ENCODE measurements around the gene RBM17.
"Not testable (repeated sequence)": the region's sequence is repeated elsewhere in the genome, so short reads cannot be mapped to it uniquely, and the experiment has no call there.

Gene RBM17

DNA sequence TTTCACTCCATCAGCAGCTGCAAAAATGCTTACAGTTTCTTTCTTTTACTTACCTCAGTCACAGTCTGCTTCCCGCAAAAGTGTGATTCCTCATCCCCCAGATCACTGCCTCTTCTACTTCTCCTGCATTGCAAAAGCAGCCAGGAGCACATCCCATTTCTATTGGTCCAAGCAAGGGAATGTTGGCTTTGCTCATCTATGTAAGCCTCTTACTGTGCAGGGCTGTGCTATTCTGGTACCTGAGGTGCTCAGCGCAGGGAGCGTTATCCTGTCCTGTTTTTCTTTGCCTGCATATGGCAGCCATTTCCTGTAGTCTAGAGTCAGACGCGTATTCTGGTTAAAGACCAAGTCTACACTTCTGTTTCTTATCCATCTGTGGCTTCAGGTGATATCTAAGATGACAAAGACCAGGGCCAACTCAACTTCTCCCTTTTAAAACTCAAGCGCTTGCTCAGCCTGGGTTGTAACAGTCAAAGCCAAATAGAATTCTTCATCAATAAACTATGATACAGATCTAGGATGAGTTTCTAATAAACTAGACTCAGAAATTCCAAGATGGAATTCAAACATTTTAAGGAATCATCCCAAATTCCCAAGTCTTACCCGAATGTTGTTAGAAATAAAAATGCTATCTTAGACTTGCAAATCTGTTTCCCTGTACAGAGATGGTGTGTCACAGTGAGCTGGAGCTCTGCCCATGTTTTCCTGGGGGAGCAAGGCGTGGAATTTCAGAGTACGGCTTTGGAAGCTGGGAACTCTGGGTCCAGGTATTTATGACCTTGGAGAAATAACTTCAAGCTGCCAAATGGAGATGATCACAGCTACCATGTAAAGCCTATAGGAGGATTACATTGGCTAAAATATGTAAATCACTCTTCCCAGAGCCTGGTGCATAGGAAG lies 6.1 kb upstream of the RBM17 start:
- no peak for DNase-seq

DNA sequence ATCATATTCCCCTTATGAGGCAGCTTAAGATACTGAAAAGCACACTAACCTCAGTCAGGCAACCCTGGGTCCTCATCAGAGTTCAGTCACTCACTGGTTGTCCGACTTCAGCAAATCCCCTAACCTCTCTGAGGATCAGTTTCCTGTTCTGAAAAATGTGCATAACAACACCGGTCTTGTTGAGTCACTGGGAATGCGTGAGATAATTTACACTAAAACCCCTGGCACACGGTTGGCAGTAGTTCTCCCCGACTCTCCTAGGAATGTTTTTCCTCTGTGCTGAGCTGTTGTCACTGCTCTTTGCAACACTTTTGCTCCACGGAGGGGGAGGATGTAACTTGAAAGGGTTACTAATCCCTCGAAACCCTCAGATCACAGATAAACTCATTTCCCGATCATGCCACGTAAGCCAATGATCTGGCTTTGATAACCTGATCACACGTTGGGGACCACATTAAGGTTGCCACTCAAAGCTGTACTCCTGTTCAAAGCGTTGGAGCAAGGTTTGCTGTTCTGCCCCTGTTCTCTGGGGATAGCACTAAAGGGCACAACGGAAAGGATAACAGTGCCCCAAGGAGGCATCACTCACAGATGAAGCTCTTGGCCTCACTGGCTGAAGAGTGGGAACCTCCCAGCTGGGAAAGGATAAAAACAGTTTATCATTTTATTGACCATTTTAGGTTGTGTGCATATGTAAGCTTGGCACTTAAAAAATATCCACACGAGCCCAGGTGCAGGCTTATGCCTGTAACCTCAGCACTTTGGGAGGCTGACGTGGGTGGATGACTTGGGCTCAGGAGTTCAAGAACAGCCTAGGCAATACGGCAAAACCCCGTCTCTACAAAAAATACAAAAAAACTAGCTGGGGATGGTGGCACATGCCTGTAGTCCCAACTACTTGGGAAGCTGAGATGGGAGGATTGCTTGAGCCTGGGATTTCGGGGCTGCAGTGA lies 5.0 kb upstream of the RBM17 start:
- DNase-seq = peak; percentile 50

DNA sequence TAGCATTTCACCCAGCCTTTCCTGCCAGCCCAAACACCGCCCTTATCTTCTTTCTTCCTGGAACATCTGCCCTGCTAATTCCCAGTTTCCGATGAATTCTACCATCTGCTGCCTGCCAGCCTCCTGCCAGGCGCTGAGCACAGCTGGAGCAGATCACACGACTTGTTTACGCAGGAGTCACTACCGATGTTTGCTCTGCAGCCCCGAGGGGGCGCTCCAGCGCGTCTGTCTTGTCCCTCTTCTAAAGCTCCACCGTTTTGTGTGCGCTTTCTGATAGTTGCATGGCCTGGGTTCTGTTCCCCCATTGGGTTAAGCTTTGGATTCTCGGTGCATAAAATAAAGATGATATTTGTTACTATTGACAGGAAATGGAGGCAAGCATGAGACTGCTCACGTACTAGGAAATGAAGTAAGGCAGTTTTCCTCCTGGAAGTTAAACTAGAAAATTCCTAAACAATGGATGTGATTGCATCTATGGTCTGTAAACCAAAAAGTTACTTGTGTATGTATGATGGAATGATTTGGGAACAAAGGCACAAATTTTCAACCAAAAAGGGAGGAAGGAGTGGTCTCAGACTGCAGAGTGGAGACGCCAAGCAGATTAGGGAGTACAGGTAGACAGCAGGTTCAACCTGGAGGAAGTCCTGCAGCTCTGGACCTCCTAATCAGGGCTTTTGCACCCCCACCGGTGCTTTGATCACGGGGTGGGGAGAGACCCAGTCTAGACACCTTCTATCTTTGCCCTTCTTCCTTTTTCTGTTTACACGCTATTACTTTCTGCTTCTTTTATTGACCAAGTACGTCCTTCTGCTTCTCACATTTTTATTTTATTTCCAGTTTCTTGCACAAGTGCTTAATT lies 2.2 kb upstream of the RBM17 start:
- DNase-seq = peak; percentile 73

GRCh38 chr10:6089334-6090219 lies 743 bp downstream of the RBM17 start:
- no peak for DNase-seq

DNA sequence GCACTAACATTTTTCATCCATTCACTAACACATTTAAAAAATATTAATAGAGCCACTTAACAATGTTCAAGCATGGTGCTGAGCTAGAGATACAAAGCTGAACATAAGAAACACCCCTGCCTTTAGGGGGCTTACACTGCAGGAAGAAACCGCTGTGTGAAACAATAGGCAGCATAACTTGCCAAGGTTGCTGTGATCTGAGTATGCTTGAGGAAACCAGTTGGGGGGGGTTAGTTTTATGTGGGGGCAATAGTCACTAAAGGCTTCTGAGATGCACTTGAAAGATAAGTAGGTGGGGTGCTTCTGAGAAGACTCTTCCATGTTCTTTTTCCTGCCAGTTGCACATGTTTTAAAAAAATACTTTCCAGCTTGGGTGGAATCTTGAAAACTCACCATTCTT lies 2.8 kb downstream of the RBM17 start:
- no peak for DNase-seq

DNA sequence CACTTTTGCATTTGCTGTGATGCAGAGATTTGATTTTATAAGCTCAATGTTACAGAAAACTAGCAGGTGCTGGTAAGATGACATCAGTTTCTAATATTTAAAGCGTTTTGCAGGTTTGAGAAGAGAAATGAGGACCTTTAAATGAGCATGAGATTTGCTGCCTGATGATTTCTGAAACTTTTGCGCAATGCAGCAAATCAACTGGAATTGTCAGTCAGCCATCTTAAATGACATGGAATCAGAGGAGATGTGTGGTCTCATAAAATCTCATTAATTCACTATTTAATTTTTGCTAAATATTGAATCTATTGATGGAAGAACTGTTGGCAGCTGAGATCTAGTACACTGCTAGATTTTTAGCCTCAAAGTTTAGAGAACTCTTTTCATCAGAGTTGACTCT lies 3.9 kb downstream of the RBM17 start:
- no peak for DNase-seq

DNA sequence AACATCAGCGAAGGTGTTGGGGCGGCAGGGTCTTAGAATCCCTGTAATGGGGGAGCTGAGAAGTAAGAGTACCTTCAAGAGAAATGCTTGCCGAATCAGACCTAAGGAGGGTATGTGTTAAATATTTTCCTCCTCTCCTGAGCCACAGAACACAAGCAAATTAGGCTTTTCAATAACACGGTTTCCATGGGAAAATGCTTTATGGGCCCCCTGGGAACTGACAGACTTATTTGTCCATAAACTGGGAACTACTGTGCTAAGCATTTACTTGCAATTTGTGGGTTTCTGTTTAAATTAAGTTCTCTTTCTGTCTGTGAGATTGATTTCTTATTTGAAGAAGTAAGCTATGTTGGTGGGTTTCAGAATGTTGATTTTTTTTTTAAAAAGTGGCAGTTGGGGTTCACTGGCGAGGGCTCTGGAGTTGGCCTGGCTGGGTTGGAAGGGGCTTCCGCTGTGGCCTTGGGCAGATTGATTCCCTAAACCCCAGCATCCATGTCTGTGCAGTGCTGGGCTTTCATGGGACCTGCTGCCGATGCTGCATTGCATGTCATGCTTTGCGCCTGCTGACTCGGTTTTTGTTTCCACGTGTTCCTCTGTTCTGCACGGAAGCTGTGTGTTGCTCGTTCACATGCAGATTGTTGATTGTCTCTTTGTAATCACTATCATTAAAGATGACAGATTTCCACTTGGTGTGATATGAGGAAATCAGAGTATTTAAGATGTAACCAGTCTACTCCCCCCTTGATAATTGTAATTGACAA lies 7.2 kb downstream of the RBM17 start:
- DNase-seq = no peak

- no peak for DNase-seq
Measured at GRCh38 chr10:6097063-6097462, 8.2 kb downstream of the RBM17 start.

DNA sequence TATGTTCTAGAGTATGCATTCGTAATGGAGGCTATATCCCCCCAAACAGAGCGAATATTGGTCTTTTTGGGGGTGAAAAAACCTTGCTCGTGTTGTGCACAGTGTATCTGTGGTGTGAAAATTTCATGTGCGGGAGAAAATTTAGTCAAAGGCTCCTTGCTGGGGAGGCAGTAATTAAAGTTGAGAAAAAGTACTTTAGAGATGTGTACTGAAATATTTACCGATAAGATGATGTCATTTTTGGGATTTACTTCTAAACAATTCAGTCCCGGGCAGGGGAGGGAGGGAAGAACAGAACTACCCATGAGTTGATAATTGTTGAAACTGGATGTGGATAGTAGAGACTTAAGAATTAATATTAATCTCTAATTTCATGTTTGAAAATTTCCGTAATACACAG lies 9.3 kb downstream of the RBM17 start:
- no peak for DNase-seq

DNA sequence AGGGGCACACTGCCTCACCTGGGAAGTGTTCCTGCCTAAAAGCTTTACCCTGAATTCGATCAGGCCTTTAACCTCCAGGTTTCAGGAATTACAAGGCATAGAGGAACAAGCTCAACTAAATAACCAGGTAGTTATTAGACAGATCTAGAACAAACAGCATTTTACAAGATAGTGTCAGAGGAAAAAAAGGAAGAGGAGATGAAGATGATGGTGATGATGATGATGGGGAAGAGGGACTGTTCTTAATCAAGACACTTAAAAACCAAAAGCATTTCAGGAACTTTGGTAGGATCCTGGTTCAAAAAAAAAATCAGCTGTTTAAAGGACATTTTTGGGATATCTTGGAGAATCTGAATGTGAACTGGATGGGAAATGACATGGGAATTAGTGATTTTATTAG lies 11.5 kb downstream of the RBM17 start:
- no peak for DNase-seq

GRCh38 chr10:6101181-6101580 lies 12.3 kb downstream of the RBM17 start:
- DNase-seq = no peak

DNA sequence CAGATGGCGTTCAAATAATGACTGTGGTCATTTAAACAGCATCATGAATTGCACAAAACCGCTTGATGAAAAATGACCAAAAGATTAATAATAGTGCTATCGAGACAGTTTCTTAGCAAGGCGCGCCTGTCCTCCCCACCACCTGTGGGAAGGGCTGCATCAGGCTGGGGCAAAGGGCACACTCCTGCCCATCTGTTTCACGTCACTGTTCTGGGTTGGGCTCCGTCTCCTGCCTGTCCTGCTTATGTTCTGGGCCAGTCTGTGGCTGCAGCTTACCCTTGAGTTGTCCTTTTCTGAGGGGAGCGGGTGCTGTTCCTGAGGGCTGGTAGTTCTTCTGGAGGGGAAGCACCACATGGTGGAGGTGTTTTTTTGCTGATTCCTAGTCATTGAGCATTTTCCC lies 13.3 kb downstream of the RBM17 start:
- DNase-seq = no peak

DNA sequence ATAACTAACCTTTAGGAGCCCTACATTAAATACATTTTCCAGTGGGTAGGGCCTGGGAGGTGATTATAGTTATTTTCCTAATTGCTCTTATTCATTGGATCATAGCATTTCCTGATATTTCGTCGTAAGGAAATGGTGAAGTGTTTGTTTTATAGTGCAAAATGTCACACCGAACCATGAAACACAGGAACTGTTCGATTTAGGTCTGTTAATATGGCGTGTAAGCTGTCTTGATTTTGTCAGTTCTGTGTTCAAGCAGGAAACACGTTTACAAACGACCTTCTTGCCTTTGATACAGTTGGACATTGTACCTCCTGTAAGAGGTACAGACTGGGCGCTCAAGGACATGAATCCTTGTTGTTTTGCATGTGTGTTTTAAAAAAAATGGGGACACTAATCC lies 14.8 kb downstream of the RBM17 start:
- no peak for DNase-seq

DNA sequence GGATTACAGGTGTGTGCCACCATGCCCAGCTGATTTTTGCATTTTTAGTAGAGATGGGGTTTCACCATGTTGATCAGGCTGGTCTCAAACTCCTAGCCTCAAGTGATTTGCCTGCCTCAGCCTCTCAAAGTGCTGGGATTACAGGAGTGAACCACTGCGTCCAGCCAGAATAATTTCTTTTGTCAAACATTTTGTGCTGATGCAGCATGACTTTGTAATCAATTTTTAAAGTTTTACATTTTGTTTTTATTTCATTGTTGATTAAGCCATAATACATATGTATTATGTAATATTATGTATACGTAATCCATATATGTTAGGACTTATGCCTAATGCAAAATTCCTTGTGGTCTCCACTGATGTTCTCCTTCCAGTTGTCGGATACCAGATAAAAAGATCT lies 18.8 kb downstream of the RBM17 start:
- DNase-seq = not testable (repeated sequence)

DNA sequence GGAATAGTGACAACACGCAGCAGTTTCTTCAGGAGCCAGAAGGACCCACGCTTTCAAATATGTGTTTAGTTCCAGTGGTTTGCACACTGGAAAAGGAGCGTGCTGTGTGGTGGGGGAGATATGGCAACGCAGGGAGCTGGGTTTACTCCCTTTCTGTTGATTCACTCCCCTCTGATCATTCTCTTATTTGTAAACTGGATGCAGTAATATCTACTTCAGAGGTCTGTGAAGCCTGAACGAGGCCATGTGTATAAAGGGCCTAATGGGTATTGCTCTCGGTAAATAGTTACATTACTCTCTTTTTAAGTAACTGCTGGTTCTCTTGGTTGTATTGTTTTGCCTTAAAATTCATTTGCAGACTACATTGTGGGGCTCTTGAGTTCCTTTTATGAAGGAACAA lies 19.2 kb downstream of the RBM17 start:
- DNase-seq = no peak

DNA sequence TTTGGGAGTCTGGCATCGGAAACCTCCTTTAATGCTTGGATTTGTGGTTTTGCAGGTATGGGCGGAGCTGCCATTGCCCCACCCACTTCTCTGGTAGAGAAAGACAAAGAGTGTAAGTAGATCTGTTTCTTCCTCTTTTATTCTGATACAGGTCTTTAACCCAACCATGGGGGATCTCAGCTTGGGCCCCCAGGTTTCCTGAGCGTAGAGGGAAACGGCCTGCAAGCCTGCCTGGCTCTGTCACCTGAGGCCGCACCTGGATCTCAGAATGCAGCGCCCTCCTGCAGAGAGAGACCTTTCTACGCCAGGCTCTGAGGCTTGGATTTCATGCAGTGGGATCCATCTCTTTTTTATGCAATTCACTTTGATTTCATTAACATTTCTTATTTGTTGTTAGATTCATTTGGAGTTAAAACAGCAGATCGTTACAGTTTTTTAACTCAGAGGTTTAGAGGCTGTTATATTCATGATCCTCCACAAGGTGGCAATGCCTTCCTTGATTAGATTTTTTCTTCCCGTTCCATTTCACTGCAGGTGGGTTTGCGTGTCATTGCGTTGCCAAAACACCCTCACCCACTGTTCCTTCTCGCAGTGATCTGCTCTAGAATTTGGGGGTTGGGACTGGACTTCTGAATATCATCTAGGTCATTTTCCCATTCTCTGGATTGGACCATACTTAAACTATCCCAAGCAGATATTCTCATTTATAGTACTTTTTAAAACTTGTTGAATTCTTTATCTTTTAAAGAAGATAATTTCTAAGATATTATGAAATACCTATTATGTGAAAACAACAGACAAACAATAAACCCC lies 20.0 kb downstream of the RBM17 start:
- DNase-seq = peak; percentile 32

DNA sequence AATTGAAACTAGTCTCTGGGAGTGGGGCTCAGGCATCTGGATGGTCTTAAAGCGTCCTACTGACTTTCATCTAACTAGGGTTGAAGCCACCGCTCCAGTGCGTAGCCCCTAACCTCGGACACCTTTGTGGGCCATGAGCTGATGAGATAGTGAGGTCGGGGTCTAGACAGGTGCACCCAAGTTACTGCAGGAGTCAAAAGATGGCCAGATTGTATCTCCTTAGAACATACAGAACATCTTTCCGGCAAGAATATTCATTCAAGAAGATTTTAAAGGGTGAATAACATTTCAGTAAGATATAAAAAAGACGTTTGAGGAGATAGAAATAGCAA lies 20.6 kb downstream of the RBM17 start:
- DNase-seq = no peak

- DNase-seq = no peak
Measured at GRCh38 chr10:6110136-6110535, 21.3 kb downstream of the RBM17 start.

DNA sequence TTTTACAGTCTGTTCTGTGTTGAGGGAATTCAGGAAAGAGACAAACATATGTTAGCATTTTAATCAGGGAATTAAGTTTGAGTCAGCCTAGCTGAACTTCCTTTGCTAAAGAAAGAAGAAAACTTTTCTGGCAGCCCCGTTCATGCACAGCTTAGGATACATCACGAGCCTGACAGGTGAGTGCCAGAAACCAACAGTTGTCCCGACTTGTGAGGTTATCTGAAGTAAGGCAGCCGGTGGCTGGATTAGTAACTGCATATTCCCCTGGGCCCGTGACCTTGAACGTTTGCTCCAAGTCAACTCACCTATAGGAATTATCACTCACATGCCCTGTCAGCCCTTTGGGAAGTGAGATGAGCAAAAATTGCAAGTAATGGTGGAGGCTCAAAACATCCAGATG lies 24.1 kb downstream of the RBM17 start:
- DNase-seq = no peak

DNA sequence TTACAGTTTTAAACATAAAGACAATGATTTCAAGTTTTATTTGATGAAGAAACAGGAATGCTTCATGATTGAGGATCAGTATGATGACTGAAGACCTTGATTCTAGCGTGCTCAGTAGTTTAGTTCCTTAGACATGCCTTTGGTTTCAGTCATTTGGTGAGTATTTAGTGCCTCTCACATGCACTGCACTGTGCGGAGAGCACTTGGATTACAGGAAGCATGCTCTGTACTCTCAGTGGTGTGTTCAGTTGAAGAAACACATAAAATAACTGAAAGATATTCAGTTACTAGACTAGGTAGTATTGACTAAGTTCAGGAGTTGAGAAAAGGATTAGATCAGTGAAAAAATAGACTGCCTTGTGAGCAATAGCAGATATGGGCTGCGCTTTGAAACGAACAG lies 25.5 kb downstream of the RBM17 start:
- no peak for DNase-seq
